Psoas muscle (tissue), 8 donors: ENCODE measurements around the gene COL5A1. TPM values are rescaled to one million over a fixed set of nuclear protein-coding genes. Genes with fewer than 3 reads are reported as not detected.

Source experiments
- ATAC-seq, 4 donors: fragments of 200-7000 bp; cut with Tn5 transposase; one replicate each; pipeline ENCODE4 v1.9.1; 2020; ENCODE audit warnings: moderate library complexity in 3 of 4, mild to moderate bottlenecking in 2 of 4
- DNase-seq, 2 donors: peaks; one replicate each; pipeline ENCODE4 v3.0.0-alpha.2; 2020
- H3K27ac ChIP-seq: fragments of 200-600 bp; one replicate; pipeline ENCODE4 v1.8.0; 2022
- H3K27me3 ChIP-seq, 3 donors: fragments of 200-600 bp in 1 of 3; one replicate each; pipeline versions ENCODE4 v1.6.1 to v1.8.0; 2013 to 2022; ENCODE audit warnings: low read length in 2 of 3, mild to moderate bottlenecking in 2 of 3, moderate library complexity in 1 of 3; ENCODE audit not compliant: insufficient read depth in 3 of 3
- H3K36me3 ChIP-seq, 2 donors: fragments of 200-600 bp in 1 of 2; one replicate each; pipeline versions ENCODE4 v1.6.1 to v1.8.0; 2013 to 2022; ENCODE audit warnings: low read depth in 1 of 2, mild to moderate bottlenecking in 1 of 2, moderate library complexity in 1 of 2; ENCODE audit not compliant: insufficient read depth in 1 of 2
- H3K4me1 ChIP-seq: fragments of 200-600 bp; one replicate; pipeline ENCODE4 v1.8.0; 2022
- H3K4me3 ChIP-seq: fragments of 200-600 bp; one replicate; pipeline ENCODE4 v1.8.0; 2022; ENCODE audit warnings: mild to moderate bottlenecking
- H3K9me3 ChIP-seq: fragments of 200-600 bp; one replicate; pipeline ENCODE4 v1.8.0; 2022
- CTCF ChIP-seq: fragments of 200-600 bp; IDR thresholded peaks from one replicate; pipeline ENCODE4 v1.8.0; 2022; ENCODE audit warnings: antibody characterized with exemption
- WGBS, 3 donors: extraction: QIAGEN DNeasy Blood & Tissue Kit; methylation state at CpG; one replicate each; pipeline versions ENCODE4 v1.1.6 to v1.1.7; 2013; 5-methylcytosine and 5-hydroxymethylcytosine counted together
- intact Hi-C, 2 donors: fragments of 100-400 bp; cut with DNase I; formaldehyde crosslinking; loops; one replicate each; pipeline versions ENCODE4 v1.11.0 to v1.14.2; 2022
- polyA plus RNA-seq, 3 donors: library from polyadenylated mRNA; stranded (reverse); fragments of 200-250 nt; gene quantifications; one replicate each; pipeline ENCODE4 v1.2.3, GENCODE V29; 2013
- total RNA-seq, 4 donors: library from RNA; stranded (reverse); fragmentation: NEBNext Ultra II Directional in 2 of 4; extraction: Animal tissue kit (Norgen Biotek cat#: 25700) in 2 of 4; gene quantifications; one replicate each; pipeline versions ENCODE4 v1.2.1 to v1.2.4, GENCODE V29; 2021 to 2023
- donor health status: healthy with polysubstance abuse.
- donor health status: DM: no; HTN: no; CAD: no; lungs with moderate emphysema.
- donor health status: Bipolar disorder and iron deficiency.
- donor health status: healthy.
- donor health status: DM: yes; HTN: yes; CAD: no.
- donor health status: DM: no; HTN: no; CAD: no.
- donor health status: DM: no; HTN: no; CAD: no.
- donor health status: DM: yes; HTN: yes; CAD: no.

Gene COL5A1
- total and polyA plus RNA-seq, 7 donors, result 1.7 to 11.3 (median 3.4) TPM

- no peak for ATAC-seq
- intact Hi-C loops, result no loop called here
- WGBS, 3 donors, result 38 to 66% (median 61%) methylated on average over 11 of the region's 11 CpGs
- H3K27me3 ChIP-seq, result peaks cover 0 to 36% (median 2%) of the 10 kb centered on the region in 3 donors
- no peak for DNase-seq
- H3K27ac ChIP-seq, result no peak overlapping the region
- H3K4me3 ChIP-seq, result no peak overlapping the region
- no peaks in the 10 kb centered on the region for H3K9me3 ChIP-seq
- TF ChIP-seq CTCF, result no peak
- H3K4me1 ChIP-seq, result no peaks in the 10 kb centered on the region
- no peaks in the 10 kb centered on the region for H3K36me3 ChIP-seq
Observed at GRCh38 chr9:134773842-134774241, 132.2 kb downstream of the COL5A1 start.

- intact Hi-C loops, result no loop called here
- no peak for DNase-seq
Observed at GRCh38 chr9:134774410-134774809, 132.8 kb downstream of the COL5A1 start.

GRCh38 chr9:134775081-134775951, 133.7 kb downstream of the COL5A1 start:
- 75 to 83% (median 78%) methylated on average over 30 of the region's 30 CpGs for WGBS, 3 donors

More at GRCh38 chr9:134774410-134774809, 132.8 kb downstream of the COL5A1 start:
- Histone ChIP-seq H3K9me3 (no peaks in the 10 kb centered on the region), H3K27me3 (peaks cover 0 to 37% (median 2%) of the 10 kb centered on the region in 3 donors), H3K4me1 (no peaks in the 10 kb centered on the region), H3K4me3 (no peak overlapping the region), H3K36me3 (no peaks in the 10 kb centered on the region), H3K27ac (no peak overlapping the region)
- WGBS, 3 donors, result 81 to 89% (median 84%) methylated on average over 10 of the region's 10 CpGs
- no peak for ATAC-seq
- no peak for TF ChIP-seq CTCF

DNA sequence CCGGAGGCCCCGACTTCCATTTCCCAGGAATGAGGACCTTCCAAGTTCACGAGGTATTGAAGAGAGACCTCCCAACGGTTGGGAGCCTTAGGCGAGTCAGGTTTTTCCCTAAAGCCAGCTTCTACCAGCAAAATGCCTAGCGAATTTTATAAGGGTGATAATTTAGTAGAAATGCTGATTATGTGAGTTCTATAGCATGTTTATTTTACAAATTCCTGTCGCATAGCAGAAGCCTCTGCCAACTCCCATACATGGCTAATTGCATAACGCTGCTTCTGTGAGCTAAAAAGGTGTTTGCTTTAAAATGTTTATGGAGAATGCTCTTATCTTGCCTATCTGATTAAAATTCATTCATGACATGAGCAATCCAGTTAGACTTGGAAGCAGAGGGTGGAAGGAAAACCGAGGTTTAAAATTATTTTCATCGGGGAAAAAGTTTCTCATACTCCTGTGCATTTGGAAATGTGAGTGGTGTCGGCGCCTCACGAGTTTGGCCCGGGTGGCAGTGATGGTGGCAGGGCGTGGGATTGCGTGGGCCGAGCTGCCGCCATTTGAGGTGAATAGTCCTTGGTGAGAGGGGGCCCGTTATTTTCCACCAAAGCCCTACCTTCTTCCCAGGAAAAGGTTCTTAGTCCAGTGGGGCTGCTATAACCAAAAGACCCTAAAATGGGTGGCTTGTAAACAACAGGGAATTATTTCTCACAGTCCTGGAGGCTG, 134.6 kb downstream of the COL5A1 start:
- intact Hi-C loops, result no loop called here
- no peaks in the 10 kb centered on the region for H3K9me3 ChIP-seq
- no peak overlapping the region for H3K27ac ChIP-seq
- H3K4me3 ChIP-seq, result no peak overlapping the region
- TF ChIP-seq CTCF, result no peak
- no peaks in the 10 kb centered on the region for H3K4me1 ChIP-seq
- WGBS, 3 donors, result 90 to 91% (median 90%) methylated on average over 19 of the region's 19 CpGs
- H3K36me3 ChIP-seq, result no peaks in the 10 kb centered on the region
- H3K27me3 ChIP-seq, result peaks cover 0 to 35% (median 5%) of the 10 kb centered on the region in 3 donors
- DNase-seq, result no peak
- ATAC-seq, result no peak

More at GRCh38 chr9:134775081-134775951, 133.7 kb downstream of the COL5A1 start:
- ATAC-seq, result no peak
- Histone ChIP-seq H3K4me3 (no peak overlapping the region), H3K4me1 (no peaks in the 10 kb centered on the region), H3K36me3 (no peaks in the 10 kb centered on the region), H3K27me3 (peaks cover 0 to 37% (median 2%) of the 10 kb centered on the region in 3 donors), H3K9me3 (no peaks in the 10 kb centered on the region), H3K27ac (no peak overlapping the region)
- DNase-seq, result no peak
- no peak for TF ChIP-seq CTCF
- intact Hi-C loops, result no loop called here
